GM12891 (cell line): Measurements from ENCODE around the gene FAM135A.

Source experiments
- PAX5 ChIP-seq: IDR thresholded peaks from 2 replicates; pipeline ENCODE4 v1.6.1; 2011; ENCODE audit warnings: low read length, moderate library complexity, mild to moderate bottlenecking; ENCODE audit not compliant: insufficient read depth, severe bottlenecking
- POLR2A ChIP-seq: IDR thresholded peaks from 2 replicates; pipeline ENCODE4 v1.6.1; 2011; ENCODE audit warnings: low read depth, low read length, control low read depth
- POLR2AphosphoS5 ChIP-seq: IDR thresholded peaks from 2 replicates; pipeline ENCODE4 v1.6.1; 2011; ENCODE audit warnings: low read depth, low read length, control low read depth
- POU2F2 ChIP-seq: IDR thresholded peaks from 2 replicates; pipeline ENCODE4 v1.6.1; 2011; ENCODE audit warnings: low read depth, mild to moderate bottlenecking, control low read depth, low read length, moderate library complexity
- SPI1 ChIP-seq: IDR thresholded peaks from 2 replicates; pipeline ENCODE4 v1.6.1; 2011; ENCODE audit warnings: low read depth, low read length, control low read depth
- TAF1 ChIP-seq: IDR thresholded peaks from 2 replicates; pipeline ENCODE4 v1.6.1; 2011; ENCODE audit warnings: low read depth, low read length, control low read depth

DNA sequence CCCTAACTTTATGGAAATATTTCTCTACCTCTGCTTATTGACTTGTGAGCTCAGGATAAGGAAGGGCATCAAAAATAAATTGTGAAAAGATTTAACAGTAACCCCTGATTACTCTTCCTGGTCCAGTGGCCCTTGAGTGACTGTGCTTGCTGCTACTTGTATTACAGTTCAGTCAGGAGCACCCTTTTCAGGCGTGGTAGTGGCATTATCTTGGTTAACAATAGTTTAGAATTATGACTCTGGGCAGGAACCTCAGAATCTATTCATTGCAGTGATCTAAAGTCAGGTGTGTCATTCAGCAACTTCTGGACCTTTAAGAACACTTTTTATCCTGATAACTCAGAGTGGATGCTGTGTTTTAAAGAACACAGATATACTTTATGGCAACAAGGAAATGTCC lies 43.4 kb downstream of the FAM135A start:
- no peak for TF ChIP-seq POLR2A
- no peak for TF ChIP-seq SPI1
- no peak for TF ChIP-seq POLR2AphosphoS5
- TF ChIP-seq POU2F2: no peak
- no peak for TF ChIP-seq TAF1
- no peak for TF ChIP-seq PAX5
